Activated CD8-positive, alpha-beta memory T cell treated with anti-CD3 and anti-CD28 coated beads, Interleukin-2, amount 50 U/mL, for 1 hour (primary cell): ENCODE measurements around the gene DYDC1.
"Not testable (repeated sequence)": the region's sequence is repeated elsewhere in the genome, so short reads cannot be mapped to it uniquely, and the experiment has no call there.

Source experiments
- DNase-seq: peaks from one replicate; pipeline ENCODE4 v3.0.0-alpha.2; 2020; ENCODE audit errors: extremely low read depth

DYDC1 gene

DNA sequence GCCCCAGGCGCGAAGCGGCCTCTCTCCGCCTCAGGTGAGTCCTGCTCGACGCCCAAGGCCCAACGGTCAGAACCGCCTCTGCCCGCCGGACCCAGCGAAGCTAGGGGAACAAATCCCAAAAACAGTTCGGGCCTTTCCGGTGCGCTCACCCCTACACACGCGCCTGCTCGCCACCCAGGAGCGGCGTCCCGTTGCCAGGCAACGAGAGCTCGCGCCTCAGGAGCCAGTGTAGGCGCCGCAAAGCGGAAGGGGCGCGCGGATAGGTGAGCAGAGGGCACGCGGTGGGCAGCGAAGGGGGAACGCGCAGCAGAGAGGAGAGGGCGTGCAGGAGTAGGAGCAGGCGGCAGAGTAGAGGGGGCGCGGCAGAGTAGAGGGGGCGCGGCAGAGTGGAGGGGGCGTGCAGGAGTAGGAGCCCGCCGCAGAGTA lies at the start of gene DYDC1, which contains the start of gene DYDC2:
Gene DYDC1 (minus strand): TSS at position 193 of the 426 bp plus-strand sequence. CDS start 4,154 bp downstream, outside the sequence.
Gene DYDC2 (plus strand): TSS at position 219 of the 426 bp plus-strand sequence. CDS start 5,663 bp downstream, outside the sequence.
- no peak for DNase-seq

DNA sequence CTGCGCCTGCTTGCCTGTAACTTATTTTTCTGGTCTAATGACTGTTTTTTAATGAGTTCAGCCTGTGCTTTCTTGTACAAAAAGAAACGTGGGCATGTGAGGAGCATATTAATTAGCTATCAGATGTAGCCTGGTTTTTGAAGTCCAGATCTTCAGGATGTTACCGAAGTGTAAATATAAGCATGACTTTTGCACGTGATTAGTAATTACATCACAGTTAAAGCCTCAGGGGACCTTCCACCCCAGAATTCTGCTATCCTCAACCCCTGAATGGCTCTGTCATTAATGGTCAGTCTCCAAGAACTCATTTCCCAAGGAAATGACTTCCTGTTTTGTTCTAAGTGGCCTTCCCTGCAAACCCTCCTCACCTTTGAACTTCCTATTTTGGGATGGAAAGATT lies 49.6 kb upstream of the DYDC1 start:
- DNase-seq = no peak

DNA sequence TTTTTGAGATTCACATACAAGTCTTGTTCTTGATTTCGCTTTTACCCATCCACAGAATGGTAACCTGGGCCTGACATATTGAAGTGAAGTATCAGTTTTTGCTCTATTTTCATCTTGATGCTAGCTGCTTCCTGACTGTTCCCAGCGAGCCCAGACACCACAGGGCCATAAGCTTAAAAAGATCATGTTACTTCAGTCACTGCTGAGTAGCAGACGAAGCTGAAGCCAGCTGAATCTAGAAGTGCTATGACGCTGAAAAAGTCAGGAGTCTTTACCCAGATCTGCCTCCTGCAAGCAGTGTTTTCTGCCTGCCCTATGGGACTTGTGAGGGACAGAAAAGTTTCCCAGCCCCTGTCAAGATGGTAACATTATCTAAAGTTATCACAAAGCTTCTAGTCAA lies 49.1 kb upstream of the DYDC1 start:
- no peak for DNase-seq

DNA sequence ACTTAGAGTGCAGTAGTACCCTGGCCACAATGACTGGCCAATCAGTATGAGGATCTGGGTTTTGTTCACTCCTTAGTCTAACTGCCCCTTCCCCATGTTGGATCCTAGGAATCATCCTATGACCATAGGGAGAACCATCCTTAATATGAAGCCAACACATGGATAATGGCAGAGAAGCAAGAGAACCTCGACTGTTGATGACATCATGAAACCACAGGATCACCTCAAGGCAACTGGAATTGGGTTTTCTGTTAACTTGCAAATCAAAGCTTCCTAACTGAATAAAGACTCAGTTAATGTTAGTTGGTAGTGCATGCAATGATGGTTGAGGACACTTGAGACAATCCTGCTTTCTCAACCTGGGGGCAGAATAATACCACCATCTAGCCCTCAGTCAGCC lies 48.5 kb upstream of the DYDC1 start:
- DNase-seq = no peak

DNA sequence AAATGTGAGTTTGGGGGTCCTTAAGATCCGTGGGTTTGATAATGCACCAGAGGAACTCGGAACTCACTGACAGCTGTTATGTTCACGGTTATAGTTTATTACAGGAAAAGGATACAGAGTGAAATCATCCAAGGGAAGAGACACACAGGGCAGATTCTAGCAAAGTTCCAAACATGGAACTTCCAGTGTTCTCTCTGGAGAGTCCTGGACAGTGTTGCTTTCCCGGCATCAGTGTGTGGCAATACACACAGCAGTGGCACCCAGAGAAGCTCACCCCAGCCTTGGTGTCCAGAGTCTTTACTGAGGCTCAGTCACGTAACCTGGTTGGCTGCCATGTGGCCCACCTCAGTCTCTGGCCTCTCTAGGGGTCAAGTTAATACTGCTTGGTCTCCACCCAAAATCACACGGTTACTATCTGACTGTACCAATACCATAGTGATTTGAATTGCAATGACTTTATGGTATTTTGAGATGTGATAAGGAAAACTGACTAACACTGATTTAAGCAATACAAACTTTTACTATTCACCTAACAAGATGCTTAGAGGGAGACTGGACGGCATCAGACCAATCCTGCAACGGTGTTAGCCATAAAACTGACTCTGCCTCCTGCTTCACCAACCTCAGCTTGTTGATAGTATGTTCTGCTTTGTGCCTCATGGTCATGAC lies 43.7 kb upstream of the DYDC1 start:
- no peak for DNase-seq

DNA sequence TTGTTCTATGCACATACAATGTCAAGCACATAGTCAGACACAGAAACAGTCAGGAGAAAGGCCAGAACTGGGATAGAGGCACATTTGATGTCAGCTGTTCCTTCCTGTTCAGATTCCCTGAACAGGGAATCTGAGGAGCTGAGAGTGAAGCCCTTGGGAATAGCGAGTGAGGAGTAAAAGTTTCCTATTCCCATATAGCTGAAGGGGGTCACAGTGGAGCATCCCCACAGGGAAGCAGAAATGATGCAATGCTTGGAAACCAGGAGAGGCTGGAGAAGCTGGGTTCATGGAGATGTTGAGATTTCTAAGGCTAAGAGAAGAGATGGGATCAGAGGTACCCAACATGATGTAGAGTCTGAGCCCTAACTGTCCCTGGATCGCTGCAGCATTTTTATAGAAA lies 40.5 kb upstream of the DYDC1 start:
- DNase-seq = no peak

DNA sequence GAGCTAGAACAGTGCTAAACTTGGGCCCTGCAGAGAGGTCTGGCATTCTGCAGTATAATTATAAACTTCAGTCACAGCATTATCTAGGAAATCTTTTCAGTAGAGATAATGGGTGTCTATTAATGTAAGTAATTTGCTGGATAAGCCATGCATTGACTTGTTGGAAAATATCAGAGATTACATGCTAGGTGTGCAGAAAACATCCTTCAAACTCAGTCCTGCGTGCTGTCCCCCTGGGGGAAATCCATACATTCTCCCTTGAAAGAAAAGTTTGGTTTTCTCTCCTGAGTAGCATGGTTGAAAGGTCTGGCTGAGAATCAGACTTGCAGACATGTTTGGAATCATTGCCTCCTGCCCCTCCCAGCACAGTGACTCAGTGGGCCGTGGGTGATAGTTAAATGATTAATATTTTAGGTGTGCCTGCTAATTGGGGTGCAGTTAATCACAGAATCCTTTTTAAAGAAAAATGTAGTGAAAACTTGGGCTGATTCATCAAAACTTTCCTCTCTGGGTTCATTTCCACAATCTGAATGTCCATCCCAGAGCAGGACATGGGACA lies 37.9 kb upstream of the DYDC1 start:
- DNase-seq = no peak

DNA sequence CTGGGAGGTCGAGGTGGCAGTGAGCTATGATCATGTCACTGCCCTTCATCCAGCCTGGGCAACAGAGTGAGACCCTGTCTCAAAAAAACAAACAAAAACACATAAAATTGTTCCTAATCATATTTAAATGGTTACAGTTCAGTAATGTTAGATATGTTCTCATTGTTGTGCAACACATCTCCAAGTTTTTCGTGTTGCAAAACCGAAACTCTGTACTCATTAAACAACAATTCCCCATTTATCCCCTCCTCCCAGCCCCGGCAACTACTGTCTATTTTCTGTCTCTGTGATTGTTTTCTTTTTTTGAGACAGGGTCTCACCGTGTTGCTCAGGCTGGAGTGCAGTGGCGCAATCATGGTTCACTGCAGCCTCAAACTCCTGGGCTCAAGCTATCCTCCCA lies 35.7 kb upstream of the DYDC1 start:
- DNase-seq = no peak

DNA sequence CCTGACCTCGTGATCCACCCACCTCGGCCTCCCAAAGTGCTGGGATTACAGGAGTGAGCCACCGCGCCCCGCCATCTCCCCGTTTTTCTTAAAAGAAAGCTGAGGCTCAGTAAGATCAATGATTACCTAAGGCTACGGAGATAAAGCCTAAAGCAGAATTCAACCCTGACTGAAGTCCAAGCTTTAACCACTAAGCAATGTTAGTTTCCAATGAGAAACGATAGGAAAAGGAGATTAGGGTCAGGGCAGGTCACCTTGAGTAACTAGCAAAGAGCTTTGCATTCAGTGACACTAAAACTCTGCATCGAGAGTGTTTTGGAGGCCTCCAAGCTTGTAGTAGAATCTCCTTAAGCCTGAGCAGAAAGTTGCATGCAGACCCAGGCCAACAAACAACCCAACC lies 34.2 kb upstream of the DYDC1 start:
- no peak for DNase-seq

DNA sequence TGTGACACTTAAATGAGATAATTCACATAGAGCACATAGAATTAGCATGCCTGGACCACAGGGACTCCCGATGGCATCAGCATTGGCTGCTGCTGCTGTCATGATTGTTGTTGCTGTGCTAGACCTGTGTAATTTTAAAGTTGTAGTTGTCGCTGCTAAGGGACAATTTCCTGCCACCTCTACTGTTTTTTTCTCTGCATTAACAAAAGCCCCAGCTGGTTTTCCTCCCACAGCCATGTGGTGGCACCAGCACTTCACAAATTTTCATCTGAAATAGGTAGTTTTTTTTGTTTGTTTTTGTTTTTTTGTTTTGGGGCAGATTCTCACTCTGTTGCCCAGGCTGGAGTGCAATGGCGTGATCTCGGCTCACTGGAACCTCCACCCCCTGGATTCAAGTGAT lies 26.4 kb upstream of the DYDC1 start:
- no peak for DNase-seq

DNA sequence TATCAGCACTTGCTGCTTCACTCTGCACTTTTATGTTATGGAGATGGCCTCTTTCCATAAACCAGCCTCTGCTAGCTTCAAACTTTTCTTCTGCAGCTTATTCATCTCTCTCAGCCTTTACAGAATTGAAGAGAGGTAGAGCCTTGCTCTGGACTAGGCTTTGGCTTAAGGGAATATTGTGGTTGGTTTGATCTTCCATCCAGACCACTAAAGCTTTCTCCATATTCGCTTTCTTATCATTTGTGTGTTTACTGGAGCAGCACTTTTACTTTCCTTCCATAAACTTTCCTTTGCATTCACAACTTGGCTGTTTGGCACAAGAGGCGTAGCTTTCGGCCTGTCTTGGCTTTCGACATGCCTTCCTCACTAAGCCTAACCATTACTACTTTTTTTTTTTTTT lies 23.6 kb upstream of the DYDC1 start:
- no peak for DNase-seq

DNA sequence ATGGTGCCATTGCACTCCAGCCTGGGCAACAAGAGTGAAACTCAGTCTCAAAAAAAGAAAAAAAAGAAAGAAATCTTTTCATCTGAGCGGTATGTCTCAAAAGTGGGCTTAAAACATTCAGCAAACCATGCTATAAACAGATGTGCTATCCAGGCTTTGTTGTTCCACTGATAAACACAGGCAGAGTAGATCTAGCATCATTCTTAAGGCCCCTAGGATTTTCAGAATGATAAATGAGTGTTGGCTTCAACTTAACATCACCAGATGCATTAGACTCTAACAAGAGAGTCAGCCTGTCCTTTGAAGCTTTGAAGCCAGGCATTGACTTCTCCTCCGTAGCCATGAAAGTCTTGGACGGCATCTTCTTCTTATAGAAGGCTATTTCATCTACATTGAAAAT lies 23.1 kb upstream of the DYDC1 start:
- no peak for DNase-seq

DNA sequence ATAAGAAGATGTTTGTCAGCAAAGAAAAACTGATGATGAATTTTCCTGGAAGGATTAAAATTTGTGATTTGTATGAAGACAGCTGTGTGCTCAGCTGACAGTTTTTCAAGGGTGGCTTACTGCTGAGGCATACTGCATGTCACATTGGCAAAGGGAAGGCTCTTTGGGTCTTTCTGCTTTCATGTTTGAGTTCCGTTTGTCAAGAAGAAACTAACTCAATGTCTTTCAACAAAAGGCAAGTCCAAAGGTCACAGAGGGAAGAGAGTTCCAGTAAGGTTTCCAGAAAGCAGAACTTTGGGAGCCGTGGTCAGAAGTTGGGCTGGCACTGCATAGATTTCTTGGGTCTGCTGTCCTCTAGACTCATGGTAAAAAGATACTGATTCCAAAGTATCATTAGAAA lies 16.9 kb upstream of the DYDC1 start:
- DNase-seq = no peak

DNA sequence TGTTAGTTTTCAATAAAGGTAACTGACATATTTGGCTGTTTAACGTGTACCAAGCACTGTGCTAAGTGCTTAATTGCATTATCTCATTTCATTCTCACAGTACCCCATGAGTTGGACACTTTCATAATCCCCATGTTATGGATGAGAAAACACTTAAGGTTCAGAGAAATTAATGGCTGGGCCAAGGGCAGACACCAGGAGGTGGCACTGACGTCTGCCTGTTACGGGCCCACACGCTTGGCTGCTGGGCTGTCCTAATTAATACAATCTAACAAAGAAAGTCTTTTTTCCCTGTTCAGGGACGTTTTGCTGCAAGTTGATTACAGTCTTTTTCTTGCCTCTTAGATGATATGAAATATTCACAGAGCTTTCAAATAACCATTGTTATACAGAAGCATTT lies 16.1 kb upstream of the DYDC1 start:
- no peak for DNase-seq

DNA sequence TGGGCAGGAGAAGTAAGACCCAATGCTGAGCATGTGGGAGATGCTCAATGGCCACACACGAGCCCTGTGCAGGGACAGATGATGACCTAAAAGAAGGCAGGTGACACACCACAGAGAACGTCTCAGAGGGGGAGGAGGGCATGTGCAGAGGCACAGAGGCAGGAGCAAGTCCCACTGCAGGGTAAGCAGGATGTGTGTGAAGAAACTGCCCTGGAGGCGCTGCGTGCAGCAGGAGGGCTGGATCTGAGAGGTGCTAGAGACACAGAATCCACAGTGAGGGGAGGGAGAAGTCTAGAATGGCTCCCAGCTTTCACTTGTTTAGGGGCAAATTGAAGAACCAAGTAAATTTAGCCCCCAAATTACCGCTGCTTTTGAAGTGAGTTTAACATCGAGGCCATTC lies 14.9 kb upstream of the DYDC1 start:
- no peak for DNase-seq

DNA sequence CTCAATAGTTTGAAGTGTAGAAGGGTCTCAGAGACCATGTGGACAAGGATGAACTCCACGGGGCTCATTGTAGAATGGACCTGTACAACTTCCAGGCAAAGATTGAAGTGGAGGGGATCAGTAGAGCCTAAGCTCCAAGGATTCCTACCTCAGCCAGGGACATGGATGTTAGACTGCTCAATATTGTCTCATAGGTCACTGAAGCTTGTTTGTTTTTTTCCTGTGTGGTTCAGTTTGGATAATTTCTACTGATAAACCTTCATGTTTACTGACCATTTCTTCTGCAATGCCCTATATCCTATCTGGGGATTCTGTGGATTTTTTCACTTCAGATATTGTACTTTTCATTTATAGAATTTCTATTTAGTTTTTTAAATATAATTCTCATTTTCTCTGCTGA lies 9.0 kb upstream of the DYDC1 start:
- no peak for DNase-seq

DNA sequence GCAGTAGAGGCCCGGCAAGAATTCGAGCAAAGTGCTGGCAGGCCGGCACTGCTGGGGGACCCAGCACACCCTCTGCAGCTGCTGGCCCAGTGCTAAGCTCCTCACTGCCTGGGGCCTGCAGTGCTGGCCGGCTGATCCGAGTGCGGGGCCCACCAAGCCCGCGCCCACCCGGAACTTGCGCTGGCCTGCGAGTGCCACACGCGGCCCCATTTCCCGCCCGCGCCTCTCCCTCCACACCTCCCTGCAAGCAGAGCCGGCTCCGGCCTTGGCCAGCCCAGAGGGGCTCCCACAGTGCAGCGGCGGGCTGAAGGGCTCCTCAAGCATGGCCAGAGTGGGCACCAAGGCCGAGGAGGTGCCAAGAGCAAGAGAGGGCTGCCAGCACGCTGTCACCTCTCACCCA lies 3.1 kb upstream of the DYDC1 start:
- DNase-seq = no peak

DNA sequence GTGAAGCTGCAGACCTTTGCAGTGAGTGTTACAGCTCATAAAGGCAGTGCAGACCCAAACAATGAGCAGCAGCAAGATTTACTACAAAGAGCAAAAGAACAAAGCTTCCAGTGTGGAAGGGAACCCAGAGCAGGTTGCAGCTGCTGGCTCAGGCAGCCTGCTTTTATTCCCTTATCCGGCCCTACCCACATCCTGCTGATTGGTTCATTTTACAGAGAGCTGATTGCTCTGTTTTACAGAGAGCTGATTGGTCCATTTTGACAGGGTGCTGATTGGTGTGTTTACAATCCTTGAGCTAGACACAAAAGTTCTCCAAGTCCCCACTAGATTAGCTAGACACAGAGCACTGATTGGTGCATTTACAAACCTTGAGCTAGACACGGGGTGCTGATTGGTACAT lies 2.4 kb upstream of the DYDC1 start:
- not testable (repeated sequence) for DNase-seq

DNA sequence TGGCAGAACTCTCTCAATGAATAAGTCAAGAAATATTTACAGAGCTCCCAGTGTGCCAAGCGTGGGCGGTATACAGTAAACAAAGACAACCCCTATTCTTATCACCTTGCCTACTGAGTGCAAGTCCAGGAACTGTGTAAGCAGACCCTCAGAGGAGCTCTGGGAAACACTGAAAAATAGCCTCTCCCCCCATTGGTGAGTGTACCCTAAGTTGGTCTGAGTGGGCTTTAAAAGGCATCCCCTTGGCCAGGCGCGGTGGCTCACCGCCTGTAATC lies 1.2 kb upstream of the DYDC1 start:
- no peak for DNase-seq

DNA sequence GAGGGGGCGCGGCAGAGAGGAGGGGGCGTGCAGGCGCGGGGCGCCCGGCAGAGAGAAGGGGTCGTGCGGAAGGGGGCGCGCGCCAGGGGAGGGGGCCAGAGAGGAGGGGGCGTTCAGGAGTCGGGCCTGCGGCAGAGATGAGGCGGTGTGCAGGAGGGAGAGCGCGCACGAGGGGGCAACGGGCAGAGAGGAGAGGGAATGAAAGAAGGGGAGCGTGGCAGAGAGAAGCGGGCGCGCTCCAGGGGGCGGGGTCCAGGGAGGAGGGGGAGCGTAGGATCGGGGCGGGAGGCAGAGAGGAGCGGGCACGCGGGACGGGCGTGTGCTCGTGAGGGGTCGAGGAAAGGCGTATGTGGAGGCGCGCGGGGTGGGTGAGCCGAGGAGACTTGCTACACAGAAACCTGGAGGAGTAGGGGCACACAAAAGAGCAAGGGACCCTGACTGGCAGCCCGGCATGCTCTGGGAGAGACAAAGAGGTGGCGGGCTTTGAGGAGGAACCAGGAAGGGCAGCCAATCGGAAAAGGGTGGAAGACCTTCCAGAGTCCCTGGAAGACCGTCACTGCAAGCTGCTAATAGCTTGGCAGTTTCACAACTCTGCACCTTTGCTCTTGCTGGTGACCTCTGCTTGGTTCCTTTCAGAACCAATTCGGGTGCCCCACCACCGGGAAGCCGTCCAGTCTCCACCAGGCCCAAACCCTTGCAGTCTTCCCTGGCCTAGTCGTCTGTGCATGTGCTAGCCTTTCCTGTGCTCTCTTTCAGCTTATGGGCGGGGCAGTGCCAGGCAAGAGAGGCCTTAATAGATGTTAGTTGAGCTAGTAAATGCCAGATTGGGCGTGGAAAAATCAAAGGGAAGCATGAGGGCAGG lies 665 bp upstream of the DYDC1 start:
- DNase-seq = no peak

DNA sequence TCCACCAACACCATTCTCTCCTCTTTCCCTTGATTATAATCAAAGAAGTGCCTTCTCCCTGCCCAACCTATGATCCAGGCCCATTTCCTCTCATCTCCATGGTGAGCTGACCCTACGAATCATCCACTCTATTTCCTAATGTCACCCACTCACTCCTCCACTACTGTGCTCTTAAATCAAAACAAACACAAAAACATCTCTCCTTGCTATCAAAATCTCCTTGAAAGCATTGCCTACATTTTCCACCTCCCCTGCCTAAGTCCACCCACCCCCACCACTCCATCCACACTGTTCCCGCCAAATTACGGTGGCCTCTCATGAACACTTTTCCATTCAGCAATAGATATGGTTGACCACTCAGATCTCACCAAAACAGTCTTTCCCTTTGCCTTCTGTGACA lies 5.3 kb downstream of the DYDC1 start:
- DNase-seq = no peak

DNA sequence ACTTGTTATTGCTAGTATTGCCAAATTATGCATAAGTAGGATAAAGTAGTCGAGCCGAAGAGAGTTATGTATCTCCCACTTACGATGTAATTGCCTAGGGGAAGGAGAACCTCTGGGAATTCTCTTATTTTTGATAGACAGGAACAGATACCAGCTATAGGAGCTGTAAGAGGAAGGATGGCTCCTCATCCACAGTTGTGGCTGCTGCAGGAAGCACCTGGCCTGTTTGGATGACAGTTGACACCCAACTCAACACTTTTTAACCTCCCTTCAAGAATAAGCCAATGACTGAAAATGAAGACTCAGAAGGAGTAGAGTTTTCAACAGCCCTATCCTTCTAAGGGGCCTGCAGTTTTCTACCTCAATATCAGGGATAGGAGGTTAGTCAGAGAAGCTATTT lies 6.3 kb downstream of the DYDC1 start:
- no peak for DNase-seq

DNA sequence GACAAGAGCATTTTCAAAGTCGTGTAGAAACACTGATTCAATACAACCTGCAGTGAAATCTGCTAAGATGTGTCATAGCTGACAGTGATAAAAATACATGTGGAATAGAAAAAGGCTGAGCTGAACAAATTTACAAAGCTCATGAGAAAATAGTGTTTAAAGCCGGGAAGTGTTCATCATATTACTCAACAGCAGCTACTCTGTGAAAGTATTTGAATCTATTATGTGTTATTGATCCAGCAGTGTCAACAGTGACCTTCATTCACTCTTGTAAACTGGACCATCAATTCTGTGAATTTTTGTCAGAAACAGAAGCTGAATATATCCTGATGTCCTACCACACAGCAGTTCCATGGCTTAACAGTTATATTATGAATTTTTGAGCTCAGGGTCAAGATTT lies 11.6 kb downstream of the DYDC1 start:
- no peak for DNase-seq
